K562 (cell line): ENCODE measurements around the gene TRIOBP. TPM values are rescaled to one million over a fixed set of nuclear protein-coding genes. Genes with fewer than 3 reads are reported as not detected.
A peak's percentile ranks its signal among the peaks of the same experiment; 100 is the strongest.

Experiments used
- ATAC-seq: fragments of 200-7000 bp; cut with Tn5 transposase; 3 replicates; pipeline ENCODE4 v1.9.1; 2020; ENCODE audit warnings: moderate library complexity
- BruUV-seq: library from RNA; stranded (reverse); fragments of 400-500 nt; replicated peaks from 2 replicates; lab custom pipeline; 2021; lab: Mats Ljungman, UMichigan
- CTCF ChIA-PET: fragments of 300-600 bp; formaldehyde crosslinking; extraction: SDS; loops from one replicate; lab custom pipeline; 2021; ENCODE audit warnings: low intra/inter-chr PET ratio; lab: Yijun Ruan, JAX
- POLR2A ChIA-PET: fragments of 300-600, 350-650 bp; sonication (Branson Sonifier 250); formaldehyde crosslinking; extraction: SDS; loops from one replicate; lab custom pipeline; 2021; ENCODE audit warnings: antibody characterized with exemption, inconsistent platforms; lab: Yijun Ruan, JAX
- DNase-seq, 4 experiments: peaks; one replicate each; pipeline versions ENCODE4 v3.0.0 to v3.0.0-alpha.2; 2011 to 2018; ENCODE audit warnings: low spot score in 3 of 4, mixed read lengths in 3 of 4; ENCODE audit errors: extremely low read depth in 1 of 4
- FAIRE-seq: peaks from 2 replicates; lab custom pipeline; 2011; peaks lifted over from hg19 to GRCh38; lab: Jason Lieb, UNC
- H2AFZ ChIP-seq: 2 replicates; pipeline ENCODE4 v1.6.0; 2011; ENCODE audit warnings: low read depth, low read length, control low read depth, inconsistent platforms
- H3K27ac ChIP-seq: fragments of 200-600 bp; 3 replicates; pipeline ENCODE4 v1.8.0; 2011; ENCODE audit warnings: low read depth, mild to moderate bottlenecking, control low read depth, inconsistent platforms, low read length, moderate library complexity, mixed read lengths; ENCODE audit errors: extremely low read depth
- H3K27me3 ChIP-seq, 2 experiments: fragments of 300-600 bp in 1 of 2; 2 replicates in 1 of 2; 3 replicates in 1 of 2; pipeline versions ENCODE4 v1.6.0 to v1.8.0; 2011; ENCODE audit warnings: inconsistent platforms in 2 of 2, low read length in 2 of 2, mild to moderate bottlenecking in 1 of 2, mixed read lengths in 1 of 2, moderate library complexity in 1 of 2; ENCODE audit not compliant: control insufficient read depth in 2 of 2, insufficient read depth in 2 of 2
- H3K36me3 ChIP-seq: fragments of 300-600 bp; 3 replicates; pipeline ENCODE4 v1.8.0; 2011; ENCODE audit warnings: mild to moderate bottlenecking, low read length, inconsistent platforms; ENCODE audit not compliant: control insufficient read depth, insufficient read depth
- H3K4me1 ChIP-seq, 2 experiments: fragments of 200-600 bp in 1 of 2; replicated peaks in 1 of 2; 2 replicates in 1 of 2; 3 replicates in 1 of 2; pipeline versions ENCODE4 v1.5.1 to v1.8.0; 2011; ENCODE audit warnings: inconsistent platforms in 2 of 2, low read length in 2 of 2, mild to moderate bottlenecking in 1 of 2, mixed read lengths in 1 of 2, moderate library complexity in 1 of 2; ENCODE audit not compliant: control insufficient read depth in 2 of 2, insufficient read depth in 2 of 2
- H3K4me2 ChIP-seq: 2 replicates; pipeline ENCODE4 v1.6.1; 2011; ENCODE audit warnings: low read length, control low read depth, inconsistent platforms, mixed read lengths; ENCODE audit not compliant: insufficient read depth
- H3K4me3 ChIP-seq: fragments of 200-600 bp; sonication (generic), shearing (Covaris generic); 2 replicates; pipeline ENCODE4 v1.5.1; 2016; ENCODE audit warnings: control low read depth, inconsistent platforms
- H3K79me2 ChIP-seq: fragments of 200-600 bp; 3 replicates; pipeline ENCODE4 v1.8.0; 2011; ENCODE audit warnings: low read length, inconsistent platforms; ENCODE audit not compliant: control insufficient read depth, insufficient read depth
- H3K9ac ChIP-seq, 2 experiments: 2 replicates each; pipeline versions ENCODE4 v1.6.0 to v1.6.1; 2011; ENCODE audit warnings: low read depth in 2 of 2, low read length in 2 of 2, control low read depth in 1 of 2, inconsistent platforms in 1 of 2, mild to moderate bottlenecking in 1 of 2, mixed read lengths in 1 of 2; ENCODE audit not compliant: insufficient read depth in 1 of 2
- H3K9me1 ChIP-seq: one replicate; pipeline ENCODE4 v1.6.0; 2011; ENCODE audit warnings: inconsistent platforms, mild to moderate bottlenecking, low read length, moderate library complexity; ENCODE audit not compliant: control insufficient read depth, insufficient read depth
- H3K9me3 ChIP-seq: replicated peaks from 2 replicates; pipeline ENCODE4 v1.5.1; 2011; ENCODE audit warnings: low read depth, low read length, inconsistent platforms; ENCODE audit not compliant: control insufficient read depth, insufficient read depth
- H4K20me1 ChIP-seq: replicated peaks from 2 replicates; pipeline ENCODE4 v1.6.1; 2011; ENCODE audit warnings: low read length, inconsistent platforms, mixed read lengths; ENCODE audit not compliant: control insufficient read depth, insufficient read depth
- ARID1B ChIP-seq: fragments of 450-650 bp; IDR thresholded peaks from 2 replicates; pipeline ENCODE4 v1.6.1; 2016; ENCODE audit warnings: antibody characterized with exemption, mild to moderate bottlenecking, inconsistent platforms
- ATF3 ChIP-seq, 2 experiments: fragments of 450-650 bp in 1 of 2; sonication (generic) in 1 of 2; formaldehyde crosslinking in 1 of 2; IDR thresholded peaks in 1 of 2; conservative IDR thresholded peaks in 1 of 2; 2 replicates each; pipeline versions ENCODE4 v1.6.1 to v1.8.1; 2016 to 2023; ENCODE audit warnings: mild to moderate bottlenecking in 2 of 2, moderate library complexity in 2 of 2, inconsistent platforms in 1 of 2, missing genetic modification reagents in 1 of 2
- BCOR ChIP-seq: fragments of 450-650 bp; IDR thresholded peaks from 2 replicates; pipeline ENCODE4 v1.6.1; 2016
- DPF2 ChIP-seq: fragments of 450-650 bp; IDR thresholded peaks from 2 replicates; pipeline ENCODE4 v1.6.1; 2016
- EHMT2 ChIP-seq: fragments of 450-650 bp; IDR thresholded peaks from 2 replicates; pipeline ENCODE4 v1.6.1; 2018; ENCODE audit warnings: antibody characterized with exemption
- FOSL1 ChIP-seq: fragments of 200-800 bp; sonication (Bioruptor generic); conservative IDR thresholded peaks from 2 replicates; pipeline ENCODE4 v1.6.1; 2016; ENCODE audit warnings: missing genetic modification characterization, missing compliant biosample characterization
- HMBOX1 ChIP-seq: sonication (generic); IDR thresholded peaks from 2 replicates; pipeline ENCODE4 v1.6.1; 2016
- ID3 ChIP-seq, 2 experiments: fragments of 250-450 bp in 1 of 2; fragments of 450-650 bp in 1 of 2; sonication (Bioruptor Pico) in 1 of 2; IDR thresholded peaks; 2 replicates each; pipeline versions ENCODE4 v1.6.1 to v1.8.0; 2016 to 2021; ENCODE audit warnings: mild to moderate bottlenecking in 2 of 2, moderate library complexity in 2 of 2, missing compliant biosample characterization in 1 of 2, missing genetic modification characterization in 1 of 2
- JUND ChIP-seq, 2 experiments: IDR thresholded peaks; 2 replicates in 1 of 2; 3 replicates in 1 of 2; pipeline ENCODE4 v1.6.1; 2011; ENCODE audit warnings: borderline replicate concordance in 2 of 2, low read depth in 2 of 2, low read length in 2 of 2, improper control_type of control experiment in 1 of 2, missing biosample characterization in 1 of 2, missing genetic modification characterization in 1 of 2, missing genetic modification reagents in 1 of 2
- RBM25 ChIP-seq: fragments of 200-400 bp; formaldehyde crosslinking; IDR thresholded peaks from 2 replicates; pipeline ENCODE4 v1.6.1; 2018; ENCODE audit warnings: low read length, low read depth, moderate library complexity; ENCODE audit not compliant: severe bottlenecking
- SMAD3 ChIP-seq: fragments of 450-650 bp; formaldehyde crosslinking; conservative IDR thresholded peaks from 2 replicates; pipeline ENCODE4 v1.4.0; 2020; ENCODE audit warnings: mild to moderate bottlenecking
- SMARCE1 ChIP-seq: fragments of 450-650 bp; IDR thresholded peaks from 2 replicates; pipeline ENCODE4 v1.7.1; 2016; ENCODE audit warnings: mild to moderate bottlenecking
- TAF7 ChIP-seq: fragments of 450-650 bp; IDR thresholded peaks from 2 replicates; pipeline ENCODE4 v1.6.1; 2016; ENCODE audit warnings: missing genetic modification characterization, missing compliant biosample characterization
- ZFP36 ChIP-seq: fragments of 150-350 bp; IDR thresholded peaks from 2 replicates; pipeline ENCODE4 v1.6.1; 2018; ENCODE audit warnings: low read length, low read depth; ENCODE audit not compliant: partially characterized antibody
- ZKSCAN8 ChIP-seq: fragments of 200-800 bp; sonication (Bioruptor generic); IDR thresholded peaks from 2 replicates; pipeline ENCODE4 v1.6.1; 2016; ENCODE audit warnings: missing genetic modification characterization, missing compliant biosample characterization
- WGBS: fragments of 100-300 bp; shearing (Covaris generic); methylation state at CpG from one replicate; pipeline ENCODE4 v1.1.6; 2016; ENCODE audit warnings: low coverage, mixed read lengths; ENCODE audit not compliant: insufficient coverage; ENCODE audit errors: missing lambda C conversion rate; 5-methylcytosine and 5-hydroxymethylcytosine counted together
- in situ Hi-C: fragments of 300-500 bp; cut with MboI; formaldehyde crosslinking; loops from 4 replicates; pipeline ENCODE4 v1.15.0; 2018; ENCODE audit warnings: inconsistent platforms, mixed read lengths
- intact Hi-C: fragments of 100-400 bp; cut with micrococcal nuclease; formaldehyde crosslinking; loops from 2 replicates; pipeline ENCODE4 v1.14.2; 2022
- polyA plus RNA-seq, 8 experiments: library from polyadenylated mRNA; depleted of rRNA in 4 of 8; stranded (reverse) in 5 of 8; unstranded in 3 of 8; fragments of >200 nt; fragmentation: Nextera tagmentation in 2 of 8; fragmentation: Illumina TruSeq in 1 of 8; extraction: Ambion mirVana in 2 of 8; extraction: Trizol in 1 of 8; gene quantifications; 2 replicates each; pipeline versions ENCODE4 v1.2.1 to v1.2.3, GENCODE V29; 2011 to 2014; ENCODE audit warnings: inconsistent platforms in 1 of 8, missing spikeins in 1 of 8
- total RNA-seq, 7 experiments: library from RNA; depleted of rRNA in 6 of 7; stranded (reverse); fragments of >200 nt in 6 of 7; fragmentation: Illumina TruSeq in 2 of 7; extraction: Trizol in 2 of 7; gene quantifications; 2 replicates each; pipeline versions ENCODE4 v1.2.1 to v1.2.3, GENCODE V29; 2011 to 2021; ENCODE audit warnings: low replicate concordance in 1 of 7

TRIOBP gene
- total and polyA plus RNA-seq, 9 of the 15 experiments (the other 6 are each of a cell fraction or from before 2014, with no cell fraction given): 0.24 to 13.8 (median 5.5) TPM

- Histone ChIP-seq H3K4me3 (no peak overlapping the region), H4K20me1 (no peaks in the 10 kb centered on the region; the same call in 1 of the 2 replicates), H3K4me1 (peaks cover 12 to 39% of the 10 kb centered on the region in 2 experiments), H3K9me1 (no peaks in the 10 kb centered on the region), H3K4me2 (no peak overlapping the region), H3K9ac (no peak overlapping the region), H3K27ac (no peak overlapping the region), H3K36me3 (no peaks in the 10 kb centered on the region), H2AFZ (no peak overlapping the region), H3K9me3 (no peaks in the 10 kb centered on the region), H3K27me3 (no peaks in the 10 kb centered on the region), H3K79me2 (peaks cover 13% of the 10 kb centered on the region)
- TF ChIP-seq BCOR (peak; percentile 63; the same call in 1 of the 2 replicates), TAF7 (tag) (no peak), SMAD3 (CRISPR knock-in tag) (no peak), ID3 (CRISPR knock-in tag; IDR thresholded peaks at IDR 0.05) (no peak), ID3 (tag; IDR thresholded peaks at IDR 0.05) (peak; percentile 31; the same call in 1 of the 2 replicates), ATF3 (IDR thresholded peaks at IDR 0.05) (peak; percentile 54), ATF3 (CRISPR knock-in tag; conservative IDR thresholded peaks at IDR 0.05) (no peak), EHMT2 (no peak), DPF2 (0 out of 2 replicates have a peak, but pooled peaks have one; percentile 34), JUND (IDR thresholded peaks at IDR 0.05; ENCODE audit: borderline replicate concordance, low read depth, low read length) (peak; percentile 39; the same call in 1 of the 2 replicates), JUND (tag; IDR thresholded peaks at IDR 0.05; ENCODE audit: borderline replicate concordance, low read depth, low read length) (no peak), RBM25 (peak; percentile 43), HMBOX1 (peak; percentile 45; the same call in 1 of the 2 replicates), ZFP36 (peak; percentile 29), FOSL1 (tag) (peak; percentile 77), ZKSCAN8 (CRISPR knock-in tag) (peak; percentile 58; the same call in 1 of the 2 replicates), ARID1B (0 out of 2 replicates have a peak, but pooled peaks have one; percentile 39), SMARCE1 (0 out of 2 replicates have a peak, but pooled peaks have one; percentile 25)
- peak; percentile 77 for FAIRE-seq
- POLR2A ChIA-PET: no interaction called here
- peak in 1 of 4 experiments; percentile 25 for DNase-seq
- in situ Hi-C loops (no loop called here), intact Hi-C loops (no loop called here)
- BruUV-seq: no TSS peak
- ATAC-seq: no peak
- CTCF ChIA-PET: interaction anchor here (0.6 kb wide), 1 partner anchor 119 kb away, joined by 3 read pairs; no protein-coding TSS in a partner anchor
- 23% methylated on average over 14 of the region's 16 CpGs for WGBS
These were observed 45.7 kb downstream of the TRIOBP start for GRCh38 chr22:37742376-37743171.
